Nephron progenitor cell (in vitro differentiated cells): ENCODE measurements around the gene NHP2.

Experiments used
- DNase-seq: peaks from one replicate; pipeline ENCODE4 v3.0.0; 2021
- H3K27ac Mint-ChIP-seq: 2 replicates; pipeline ENCODE4 v1.8.0; 2021; ENCODE audit warnings: mild to moderate bottlenecking, moderate library complexity, mixed read lengths
- H3K27me3 Mint-ChIP-seq: 2 replicates; pipeline ENCODE4 v1.8.0; 2021; ENCODE audit warnings: mild to moderate bottlenecking, low read depth, mixed read lengths; ENCODE audit not compliant: poor library complexity
- H3K36me3 Mint-ChIP-seq: 2 replicates; pipeline ENCODE4 v1.8.0; 2021; ENCODE audit warnings: low read depth, mixed read lengths
- H3K4me1 Mint-ChIP-seq: 2 replicates; pipeline ENCODE4 v1.8.0; 2021; ENCODE audit warnings: mixed read lengths
- H3K4me3 Mint-ChIP-seq: 2 replicates; pipeline ENCODE4 v1.8.0; 2021; ENCODE audit warnings: mild to moderate bottlenecking, moderate library complexity, mixed read lengths
- H3K9me3 Mint-ChIP-seq: 2 replicates; pipeline ENCODE4 v1.8.0; 2021; ENCODE audit warnings: mild to moderate bottlenecking, moderate library complexity, mixed read lengths
- TF ChIP-seq, protein P1 (sequence below): fragments of 200-600 bp; sonication (generic); IDR thresholded peaks from 2 replicates; pipeline ENCODE4 v1.5.0; 2021; ENCODE audit warnings: antibody characterized with exemption

Gene NHP2

DNA sequence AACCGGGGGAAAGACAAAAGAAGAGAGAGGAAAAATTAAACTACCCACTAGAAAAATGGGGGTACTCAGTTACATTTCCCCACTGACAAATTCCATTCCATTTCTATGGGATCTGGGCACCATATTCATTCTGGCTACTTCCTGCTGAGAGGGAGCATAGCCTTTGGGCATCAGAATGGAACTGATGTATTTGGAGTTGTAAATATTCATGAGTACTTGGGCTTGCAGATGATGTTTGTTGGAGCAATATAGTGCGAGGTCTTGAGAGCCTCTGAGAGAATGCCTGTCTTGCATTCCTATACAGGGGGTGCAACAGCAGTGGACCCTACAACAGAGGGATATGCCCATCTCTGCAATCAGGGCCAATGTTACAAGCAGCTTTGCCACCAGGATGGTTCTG lies 16.8 kb upstream of the NHP2 start:
- no peaks in the 10 kb centered on the region for H3K9me3 Mint-ChIP-seq
- H3K4me1 Mint-ChIP-seq: no peaks in the 10 kb centered on the region
- H3K4me3 Mint-ChIP-seq: no peak overlapping the region
- peaks cover 25% of the 10 kb centered on the region for H3K27me3 Mint-ChIP-seq
- no peak for DNase-seq
- H3K36me3 Mint-ChIP-seq: no peaks in the 10 kb centered on the region
- TF ChIP-seq, protein P1, sequence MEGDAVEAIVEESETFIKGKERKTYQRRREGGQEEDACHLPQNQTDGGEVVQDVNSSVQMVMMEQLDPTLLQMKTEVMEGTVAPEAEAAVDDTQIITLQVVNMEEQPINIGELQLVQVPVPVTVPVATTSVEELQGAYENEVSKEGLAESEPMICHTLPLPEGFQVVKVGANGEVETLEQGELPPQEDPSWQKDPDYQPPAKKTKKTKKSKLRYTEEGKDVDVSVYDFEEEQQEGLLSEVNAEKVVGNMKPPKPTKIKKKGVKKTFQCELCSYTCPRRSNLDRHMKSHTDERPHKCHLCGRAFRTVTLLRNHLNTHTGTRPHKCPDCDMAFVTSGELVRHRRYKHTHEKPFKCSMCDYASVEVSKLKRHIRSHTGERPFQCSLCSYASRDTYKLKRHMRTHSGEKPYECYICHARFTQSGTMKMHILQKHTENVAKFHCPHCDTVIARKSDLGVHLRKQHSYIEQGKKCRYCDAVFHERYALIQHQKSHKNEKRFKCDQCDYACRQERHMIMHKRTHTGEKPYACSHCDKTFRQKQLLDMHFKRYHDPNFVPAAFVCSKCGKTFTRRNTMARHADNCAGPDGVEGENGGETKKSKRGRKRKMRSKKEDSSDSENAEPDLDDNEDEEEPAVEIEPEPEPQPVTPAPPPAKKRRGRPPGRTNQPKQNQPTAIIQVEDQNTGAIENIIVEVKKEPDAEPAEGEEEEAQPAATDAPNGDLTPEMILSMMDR: no peak
- no peak overlapping the region for H3K27ac Mint-ChIP-seq

DNA sequence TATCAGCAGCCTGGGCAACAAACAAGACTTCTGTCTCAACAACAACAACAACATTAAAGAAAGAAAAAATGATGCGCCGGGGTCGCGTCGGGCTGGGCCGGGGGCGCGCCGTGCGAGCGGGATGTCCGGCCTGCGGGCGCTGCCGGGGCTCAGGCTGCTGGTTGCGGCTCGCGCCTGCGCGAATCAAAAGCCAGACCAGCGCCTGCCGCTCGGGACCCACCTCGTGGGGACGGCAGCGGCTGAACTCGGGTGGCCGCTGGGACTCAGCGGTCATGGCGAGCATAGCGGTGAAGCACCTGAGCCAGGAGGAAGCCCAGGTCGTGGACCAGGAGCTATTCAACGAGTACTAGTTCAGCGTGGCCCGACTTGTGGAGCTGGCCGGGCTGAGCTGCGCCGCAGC lies 11.9 kb upstream of the NHP2 start:
- Mint-ChIP-seq H3K27me3 (peaks cover 54% of the 10 kb centered on the region), H3K4me1 (peaks cover 6% of the 10 kb centered on the region), H3K36me3 (no peaks in the 10 kb centered on the region), H3K27ac (no peak overlapping the region), H3K9me3 (no peaks in the 10 kb centered on the region), H3K4me3 (no peak overlapping the region)
- TF ChIP-seq, protein P1: no peak
- DNase-seq: no peak

DNA sequence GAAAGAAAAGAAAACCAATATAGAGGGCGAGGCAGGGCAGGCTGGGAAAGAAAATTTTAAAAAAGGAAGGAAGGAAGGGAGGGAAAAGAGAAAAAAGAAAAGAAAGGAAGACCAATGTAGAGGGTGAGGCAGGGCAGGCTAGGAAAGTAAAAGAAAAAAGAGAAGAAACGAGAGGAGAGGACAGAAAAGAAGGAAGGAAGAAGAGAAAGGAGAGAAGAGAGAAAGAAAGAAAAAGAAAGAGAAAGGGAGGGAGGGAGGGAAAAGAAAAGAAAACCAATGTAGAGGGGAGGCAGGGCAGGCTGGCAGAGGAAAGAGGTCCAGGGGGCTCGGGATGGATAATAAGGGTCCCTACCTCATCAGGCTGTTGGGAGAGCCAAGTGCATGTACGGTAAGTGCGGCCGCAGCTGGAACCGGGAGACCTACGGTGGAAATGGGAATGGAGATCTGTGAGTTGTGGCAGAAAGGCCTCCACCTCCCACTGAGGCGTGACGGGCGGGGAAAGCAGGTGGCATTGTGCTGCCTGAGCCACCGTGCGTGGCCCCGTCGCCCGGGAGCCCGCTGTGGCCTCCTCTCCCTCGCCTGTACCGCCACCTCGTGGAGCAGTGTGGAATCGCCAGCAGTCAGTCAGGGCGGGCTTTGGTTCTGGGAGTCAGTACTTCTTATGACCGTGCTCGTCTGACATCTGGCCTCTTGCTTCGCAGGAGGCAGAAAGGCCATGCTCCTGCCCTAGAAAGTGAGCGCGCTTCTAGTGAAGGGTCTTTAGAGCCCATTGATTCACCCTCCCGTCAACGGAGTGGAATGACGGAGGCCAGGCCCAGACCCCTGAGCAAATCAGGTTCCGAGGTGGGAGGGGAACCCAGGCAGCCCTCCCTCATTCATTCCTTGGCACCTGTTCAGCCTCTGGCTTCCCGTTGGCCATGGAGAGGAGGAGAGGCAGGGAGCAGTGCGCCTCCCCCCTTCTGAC lies 10.4 kb upstream of the NHP2 start:
- TF ChIP-seq, protein P1: peak; percentile 98
- Mint-ChIP-seq H3K27me3 (peaks cover 40% of the 10 kb centered on the region), H3K4me1 (peaks cover 6% of the 10 kb centered on the region), H3K9me3 (no peaks in the 10 kb centered on the region), H3K36me3 (no peaks in the 10 kb centered on the region), H3K4me3 (peak overlapping the region; percentile 52), H3K27ac (no peak overlapping the region)
- DNase-seq: peak; percentile 96

DNA sequence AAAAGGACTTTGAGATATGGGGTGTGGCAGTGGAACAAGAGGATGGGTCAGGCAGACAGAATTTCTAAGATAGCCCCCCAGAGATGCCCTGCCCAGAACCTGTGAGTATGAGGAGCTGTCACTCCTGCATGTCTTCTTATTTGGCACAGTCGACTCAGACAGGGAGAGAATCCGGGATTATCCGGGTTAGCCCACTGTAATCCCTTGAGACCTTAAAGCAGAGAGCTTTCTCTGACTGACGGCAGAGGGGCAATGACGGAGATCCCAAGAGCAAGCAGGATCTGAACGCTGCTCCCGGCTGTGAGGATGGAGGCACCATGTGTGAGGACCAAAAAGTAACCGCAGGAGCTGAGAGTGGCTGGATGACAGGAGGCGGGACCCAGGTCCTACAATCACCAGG lies 8.8 kb upstream of the NHP2 start:
- no peak overlapping the region for H3K4me3 Mint-ChIP-seq
- TF ChIP-seq, protein P1: no peak
- no peaks in the 10 kb centered on the region for H3K36me3 Mint-ChIP-seq
- H3K4me1 Mint-ChIP-seq: peaks cover 6% of the 10 kb centered on the region
- H3K27ac Mint-ChIP-seq: no peak overlapping the region
- peaks cover 34% of the 10 kb centered on the region for H3K27me3 Mint-ChIP-seq
- no peak for DNase-seq
- H3K9me3 Mint-ChIP-seq: no peaks in the 10 kb centered on the region

DNA sequence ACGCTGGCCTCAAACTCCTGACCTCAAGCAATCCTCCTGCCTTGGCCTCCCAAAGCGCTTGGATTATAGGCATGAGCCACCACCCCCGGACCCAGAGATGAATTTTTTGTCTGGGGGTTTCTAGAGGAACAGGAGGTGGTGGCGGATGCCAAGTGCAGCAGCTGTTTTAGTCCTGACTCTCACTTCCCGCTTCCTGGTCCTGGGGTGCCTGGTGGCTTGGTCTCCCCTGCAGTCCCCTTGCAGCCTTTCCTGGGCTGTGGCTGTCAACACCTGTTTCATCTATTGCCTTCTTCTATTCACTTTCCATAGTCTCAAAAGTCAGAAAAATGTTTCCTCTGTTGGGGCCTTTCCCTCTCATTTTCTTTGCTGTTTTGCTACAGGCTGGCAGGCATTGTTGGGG lies 6.5 kb upstream of the NHP2 start:
- no peaks in the 10 kb centered on the region for H3K9me3 Mint-ChIP-seq
- no peaks in the 10 kb centered on the region for H3K36me3 Mint-ChIP-seq
- H3K27ac Mint-ChIP-seq: no peak overlapping the region
- TF ChIP-seq, protein P1: no peak
- no peak for DNase-seq
- H3K4me3 Mint-ChIP-seq: no peak overlapping the region
- H3K27me3 Mint-ChIP-seq: peaks cover 34% of the 10 kb centered on the region
- H3K4me1 Mint-ChIP-seq: peaks cover 6% of the 10 kb centered on the region

DNA sequence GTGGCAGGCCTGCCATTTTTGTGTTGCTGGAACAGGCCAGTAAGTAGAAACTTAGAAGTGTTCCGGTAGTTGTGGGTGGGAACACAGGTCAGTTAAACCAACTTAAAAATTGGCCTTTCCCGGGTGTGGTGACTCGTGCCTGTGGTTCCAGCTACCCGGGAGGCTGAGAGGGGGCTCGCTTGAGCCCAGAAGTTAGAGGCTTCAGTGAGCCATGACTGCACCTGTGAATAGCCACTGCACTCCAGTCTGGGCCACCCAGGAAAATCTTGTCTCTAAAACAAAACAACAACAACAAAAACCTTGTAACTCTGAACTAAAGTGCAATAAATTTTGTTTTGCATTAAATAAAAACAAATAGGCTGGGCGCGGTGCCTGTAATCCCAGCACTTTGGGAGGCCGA lies 1.4 kb upstream of the NHP2 start:
- TF ChIP-seq, protein P1: no peak
- Mint-ChIP-seq H3K27ac (no peak overlapping the region), H3K27me3 (peaks cover 3% of the 10 kb centered on the region), H3K9me3 (no peaks in the 10 kb centered on the region), H3K4me3 (no peak overlapping the region), H3K36me3 (peaks cover 12% of the 10 kb centered on the region), H3K4me1 (peaks cover 22% of the 10 kb centered on the region)
- DNase-seq: no peak
